HFF-Myc (cell line): ENCODE results near the gene DISP3.

Experiments
- DNase-seq: peaks from one replicate; pipeline ENCODE4 v3.0.0-alpha.2; 2011; ENCODE audit warnings: low read depth; ENCODE audit errors: extremely low read depth
- H3K4me3 ChIP-seq: replicated peaks from 2 replicates; pipeline ENCODE4 v1.5.1; 2011; ENCODE audit warnings: low read depth, mild to moderate bottlenecking, control low read depth, low read length
- TF ChIP-seq, protein P1 (sequence below): IDR thresholded peaks from 2 replicates; pipeline ENCODE4 v1.5.1; 2012; ENCODE audit warnings: mild to moderate bottlenecking, low read depth, low read length, control low read depth; ENCODE audit errors: missing control alignments

DISP3 gene

DNA sequence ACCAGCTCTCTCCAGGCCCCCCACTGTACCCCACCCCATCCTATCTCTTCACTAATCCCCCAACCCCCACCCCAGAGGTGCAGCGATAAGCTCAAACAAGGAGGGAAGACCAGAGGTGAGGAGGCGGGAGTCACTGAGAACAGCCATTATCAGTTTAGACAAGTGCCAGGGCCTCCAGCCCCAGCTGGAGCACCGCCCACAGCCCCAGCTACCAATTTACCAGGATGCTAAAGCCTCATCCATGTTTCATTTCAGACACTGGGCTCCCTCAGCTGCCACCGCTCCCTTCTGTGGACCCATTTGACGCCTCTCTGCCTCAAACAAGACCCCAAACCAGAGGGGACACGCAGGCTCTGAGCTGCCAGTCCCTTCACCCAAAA, 80.6 kb downstream of the DISP3 start:
- no peak overlapping the region for H3K4me3 ChIP-seq
- TF ChIP-seq, protein P1, sequence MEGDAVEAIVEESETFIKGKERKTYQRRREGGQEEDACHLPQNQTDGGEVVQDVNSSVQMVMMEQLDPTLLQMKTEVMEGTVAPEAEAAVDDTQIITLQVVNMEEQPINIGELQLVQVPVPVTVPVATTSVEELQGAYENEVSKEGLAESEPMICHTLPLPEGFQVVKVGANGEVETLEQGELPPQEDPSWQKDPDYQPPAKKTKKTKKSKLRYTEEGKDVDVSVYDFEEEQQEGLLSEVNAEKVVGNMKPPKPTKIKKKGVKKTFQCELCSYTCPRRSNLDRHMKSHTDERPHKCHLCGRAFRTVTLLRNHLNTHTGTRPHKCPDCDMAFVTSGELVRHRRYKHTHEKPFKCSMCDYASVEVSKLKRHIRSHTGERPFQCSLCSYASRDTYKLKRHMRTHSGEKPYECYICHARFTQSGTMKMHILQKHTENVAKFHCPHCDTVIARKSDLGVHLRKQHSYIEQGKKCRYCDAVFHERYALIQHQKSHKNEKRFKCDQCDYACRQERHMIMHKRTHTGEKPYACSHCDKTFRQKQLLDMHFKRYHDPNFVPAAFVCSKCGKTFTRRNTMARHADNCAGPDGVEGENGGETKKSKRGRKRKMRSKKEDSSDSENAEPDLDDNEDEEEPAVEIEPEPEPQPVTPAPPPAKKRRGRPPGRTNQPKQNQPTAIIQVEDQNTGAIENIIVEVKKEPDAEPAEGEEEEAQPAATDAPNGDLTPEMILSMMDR = no peak
- no peak for DNase-seq

DNA sequence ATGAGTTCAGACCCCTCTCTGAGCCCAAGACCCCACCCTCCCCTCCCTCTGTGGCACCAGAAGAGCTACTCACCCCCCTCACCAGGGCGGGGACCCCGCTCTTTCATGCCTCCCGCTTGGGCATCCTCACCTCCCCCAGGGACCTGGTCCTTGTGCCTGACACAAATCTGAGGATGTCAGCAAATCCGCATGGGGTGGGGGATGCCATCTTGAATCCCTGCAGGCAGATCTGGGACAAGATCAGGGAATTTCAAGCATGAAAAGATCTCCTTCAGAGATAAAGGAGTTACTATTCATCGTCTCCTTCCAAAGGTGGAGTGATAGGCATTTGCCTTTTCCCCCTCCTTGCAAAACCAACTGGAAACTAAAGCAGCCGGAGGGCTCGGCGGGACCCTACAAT, 81.1 kb downstream of the DISP3 start:
- TF ChIP-seq, protein P1 = no peak
- no peak overlapping the region for H3K4me3 ChIP-seq
- no peak for DNase-seq

DNA sequence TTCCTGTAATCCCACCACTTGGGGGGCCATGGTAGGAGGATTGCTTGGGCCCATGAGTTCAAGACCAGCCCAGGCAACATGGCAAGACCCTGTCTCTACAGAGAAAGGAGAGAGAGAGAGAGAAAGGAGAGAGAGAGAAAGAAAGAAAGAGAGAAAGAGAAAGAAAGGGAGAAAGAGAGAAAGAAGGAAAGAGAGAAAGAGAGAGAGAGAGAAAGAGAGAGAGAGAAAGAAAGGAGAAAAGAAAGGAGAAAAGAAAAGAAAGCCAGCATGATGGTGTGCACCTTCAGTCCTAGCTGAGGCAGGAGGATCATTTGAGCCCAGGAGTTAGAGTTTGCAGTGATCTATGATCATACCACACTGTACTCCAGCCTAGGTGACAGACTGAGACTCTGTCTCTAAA, 82.8 kb downstream of the DISP3 start:
- H3K4me3 ChIP-seq = no peak overlapping the region
- TF ChIP-seq, protein P1 = no peak
- no peak for DNase-seq

DNA sequence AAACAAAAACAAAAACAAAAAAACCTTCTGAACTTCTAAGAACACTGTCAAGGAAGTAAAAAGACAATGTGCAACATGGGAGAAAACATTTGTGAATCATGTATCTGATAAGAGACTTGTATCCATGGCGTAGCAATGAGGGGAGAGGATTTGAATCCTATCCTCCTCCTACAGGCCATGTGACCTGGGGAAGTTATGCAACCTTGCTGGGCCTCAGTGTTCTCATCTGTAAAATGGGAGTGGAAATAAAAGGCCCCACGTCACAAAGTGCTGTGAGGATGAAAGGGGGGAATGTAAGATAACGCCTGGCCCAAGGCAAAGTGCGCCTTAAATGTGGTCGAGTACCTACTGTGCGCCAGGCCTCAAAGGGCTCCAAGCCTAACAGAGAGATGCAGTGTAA, 83.7 kb downstream of the DISP3 start:
- H3K4me3 ChIP-seq = no peak overlapping the region
- DNase-seq = no peak
- TF ChIP-seq, protein P1 = no peak

DNA sequence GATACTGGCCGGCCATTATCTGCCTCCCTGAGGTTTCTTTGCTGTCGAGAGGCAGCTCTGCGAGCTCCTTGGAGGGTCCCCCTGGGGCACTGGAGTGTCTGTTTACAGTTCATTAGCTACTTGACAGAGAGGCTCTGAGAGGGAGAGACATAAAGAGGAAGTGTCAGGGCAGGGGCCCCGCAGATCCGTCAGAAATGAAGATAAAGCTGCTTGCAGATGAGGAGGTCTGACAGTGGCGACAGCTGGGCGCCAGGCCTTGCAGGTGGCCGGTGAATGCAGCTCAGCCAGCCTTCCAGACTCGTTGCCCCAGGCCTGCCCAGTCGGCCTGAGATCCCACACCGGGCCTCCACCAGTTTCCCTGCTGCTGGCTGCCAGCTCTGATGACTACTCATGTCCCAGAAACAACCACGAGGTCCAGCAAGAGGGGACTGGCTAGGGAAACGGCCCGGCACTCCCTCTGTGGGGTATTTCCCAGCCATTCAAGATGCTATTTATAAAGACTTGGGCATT, 84.7 kb downstream of the DISP3 start:
- TF ChIP-seq, protein P1 = no peak
- H3K4me3 ChIP-seq = no peak overlapping the region
- no peak for DNase-seq

DNA sequence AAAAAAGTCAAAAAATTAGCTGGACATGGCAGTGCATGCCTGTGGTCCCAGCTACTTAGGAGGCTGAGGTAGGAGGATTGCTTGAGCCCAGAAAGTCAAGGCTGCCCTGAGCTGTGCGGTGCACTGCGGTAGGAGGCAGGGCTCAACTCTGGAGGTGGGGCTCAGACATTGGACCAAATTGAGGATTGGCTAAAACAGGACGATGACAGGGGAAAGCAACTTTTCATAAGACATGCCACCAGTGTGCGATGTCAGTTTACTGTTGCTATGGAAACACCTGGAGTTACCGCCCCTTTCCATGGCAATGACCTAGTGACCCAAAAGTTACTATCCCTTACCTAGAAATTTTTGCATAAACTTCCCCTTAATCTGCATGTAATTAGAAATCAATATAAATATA, 85.3 kb downstream of the DISP3 start:
- TF ChIP-seq, protein P1 = no peak
- no peak for DNase-seq
- no peak overlapping the region for H3K4me3 ChIP-seq

DNA sequence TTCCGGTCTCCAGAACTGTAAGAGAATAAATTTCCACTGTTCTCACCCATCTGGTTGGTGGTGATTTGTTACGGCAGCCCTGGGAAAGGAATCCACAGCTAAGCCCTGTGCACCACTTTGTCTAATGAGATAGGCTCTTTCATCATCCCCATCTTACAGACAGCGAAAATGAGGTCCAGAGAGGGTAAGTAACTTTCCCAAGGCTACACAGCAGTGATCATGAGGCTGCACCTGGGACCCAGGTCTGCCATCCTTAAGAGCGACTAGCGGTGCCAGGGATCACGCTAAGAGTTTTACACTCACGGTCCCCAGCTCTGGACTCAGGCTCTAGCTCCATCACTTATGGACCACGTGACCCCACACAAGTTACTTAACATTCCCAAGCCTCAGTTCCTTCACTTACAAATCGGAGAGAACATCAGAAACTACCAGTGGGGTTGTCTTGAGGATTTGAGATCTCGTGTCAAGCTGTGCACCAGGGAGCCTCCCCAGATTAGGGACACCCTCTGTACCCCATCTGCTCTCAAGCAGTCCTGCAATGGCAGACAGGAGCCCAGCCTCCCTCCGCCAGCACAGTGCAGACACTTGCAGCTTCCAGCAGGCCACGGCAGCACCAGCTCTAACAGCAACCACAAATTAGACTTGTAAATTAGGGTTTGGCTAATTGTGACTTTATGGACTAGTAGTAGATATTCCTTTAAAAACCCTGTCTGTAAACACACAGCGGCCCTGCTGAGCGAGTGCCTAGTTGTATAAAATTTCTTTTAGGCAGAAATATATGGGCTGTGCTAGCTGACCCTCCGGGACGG, 87.3 kb downstream of the DISP3 start:
- DNase-seq = no peak
- TF ChIP-seq, protein P1 = no peak
- H3K4me3 ChIP-seq = no peak overlapping the region
